WTC11 (cell line): ENCODE data around the gene ZMIZ1. TPM values are rescaled to one million over a fixed set of nuclear protein-coding genes. Genes with fewer than 3 reads are reported as not detected.

ENCODE experiments used
- CREB1 ChIP-seq: sonication (generic); formaldehyde crosslinking; IDR thresholded peaks from 2 replicates; pipeline ENCODE4 v1.8.0; 2023; ENCODE audit warnings: mild to moderate bottlenecking, missing genetic modification reagents
- CREM ChIP-seq: sonication (generic); formaldehyde crosslinking; IDR thresholded peaks from 2 replicates; pipeline ENCODE4 v1.8.1; 2022; ENCODE audit warnings: mild to moderate bottlenecking, missing genetic modification reagents, moderate library complexity
- EMX1 ChIP-seq: fragments of 250-450 bp; sonication (Bioruptor Pico); IDR thresholded peaks from 2 replicates; pipeline ENCODE4 v1.8.0; 2021; ENCODE audit warnings: mild to moderate bottlenecking
- FOXK1 ChIP-seq: sonication (generic); formaldehyde crosslinking; IDR thresholded peaks from 2 replicates; pipeline ENCODE4 v1.8.0; 2022; ENCODE audit warnings: mild to moderate bottlenecking, moderate library complexity, missing genetic modification reagents
- GTF2I ChIP-seq: fragments of 250-450 bp; sonication (Bioruptor Pico); conservative IDR thresholded peaks from 2 replicates; pipeline ENCODE4 v1.4.0; 2021; ENCODE audit warnings: mild to moderate bottlenecking
- IRF2 ChIP-seq: sonication (generic); formaldehyde crosslinking; IDR thresholded peaks from 2 replicates; pipeline ENCODE4 v1.8.0; 2022; ENCODE audit warnings: low read depth, missing genetic modification reagents, borderline replicate concordance
- JUN ChIP-seq: sonication (generic); formaldehyde crosslinking; IDR thresholded peaks from 2 replicates; pipeline ENCODE4 v1.8.0; 2023; ENCODE audit warnings: mild to moderate bottlenecking, missing genetic modification reagents
- MYBL2 ChIP-seq: sonication (generic); formaldehyde crosslinking; IDR thresholded peaks from 2 replicates; pipeline ENCODE4 v1.8.1; 2023; ENCODE audit warnings: mild to moderate bottlenecking, moderate library complexity, missing genetic modification reagents
- NR2C2 ChIP-seq: sonication (generic); formaldehyde crosslinking; IDR thresholded peaks from 2 replicates; pipeline ENCODE4 v1.8.0; 2022; ENCODE audit warnings: mild to moderate bottlenecking, missing genetic modification reagents
- PREB ChIP-seq: sonication (generic); formaldehyde crosslinking; IDR thresholded peaks from 2 replicates; pipeline ENCODE4 v1.8.1; 2022; ENCODE audit warnings: mild to moderate bottlenecking, missing genetic modification reagents, moderate library complexity, borderline replicate concordance
- SMAD3 ChIP-seq: sonication (generic); formaldehyde crosslinking; IDR thresholded peaks from 2 replicates; pipeline ENCODE4 v1.8.0; 2022; ENCODE audit warnings: missing genetic modification reagents, mild to moderate bottlenecking, borderline replicate concordance
- SOX15 ChIP-seq: fragments of 250-450 bp; sonication (Bioruptor Pico); IDR thresholded peaks from 2 replicates; pipeline ENCODE4 v1.9.0; 2021; ENCODE audit warnings: mild to moderate bottlenecking
- TCF7 ChIP-seq: sonication (generic); formaldehyde crosslinking; IDR thresholded peaks from 2 replicates; pipeline ENCODE4 v1.8.0; 2022; ENCODE audit warnings: mild to moderate bottlenecking, low read depth, missing genetic modification reagents, moderate library complexity
- TEAD1 ChIP-seq: sonication (generic); formaldehyde crosslinking; IDR thresholded peaks from 2 replicates; pipeline ENCODE4 v1.8.0; 2022; ENCODE audit warnings: mild to moderate bottlenecking, missing genetic modification reagents
- ZNF138 ChIP-seq: sonication (generic); formaldehyde crosslinking; conservative IDR thresholded peaks from 2 replicates; pipeline ENCODE4 v1.8.1; 2022; ENCODE audit warnings: mild to moderate bottlenecking, moderate library complexity, missing genetic modification reagents
- ZNF396 ChIP-seq: fragments of 250-450 bp; sonication (Bioruptor Pico); IDR thresholded peaks from 2 replicates; pipeline ENCODE4 v1.8.0; 2021; ENCODE audit warnings: mild to moderate bottlenecking, moderate library complexity, borderline replicate concordance
- ZNF423 ChIP-seq: fragments of 250-450 bp; sonication (Bioruptor Pico); IDR thresholded peaks from 2 replicates; pipeline ENCODE4 v2.1.2; 2022; ENCODE audit warnings: mild to moderate bottlenecking, moderate library complexity
- ZNF532 ChIP-seq: fragments of 250-450 bp; sonication (Bioruptor Pico); IDR thresholded peaks from 2 replicates; pipeline ENCODE4 v1.9.0; 2021; ENCODE audit warnings: mild to moderate bottlenecking, borderline replicate concordance
- total RNA-seq: library from RNA; stranded (reverse); gene quantifications from 3 replicates; pipeline ENCODE4 v1.2.3, GENCODE V29; 2021
- TF ChIP-seq, protein P1 (sequence below): sonication (generic); formaldehyde crosslinking; IDR thresholded peaks from 2 replicates; pipeline ENCODE4 v1.8.1; 2022; ENCODE audit warnings: missing genetic modification reagents, borderline replicate concordance
- TF ChIP-seq, protein P2 (sequence below): sonication (generic); formaldehyde crosslinking; IDR thresholded peaks from 2 replicates; pipeline ENCODE4 v1.8.0; 2023; ENCODE audit warnings: missing genetic modification reagents, mild to moderate bottlenecking, borderline replicate concordance
- TF ChIP-seq, protein P3 (sequence below): sonication (generic); formaldehyde crosslinking; IDR thresholded peaks from 2 replicates; pipeline ENCODE4 v1.8.1; 2023; ENCODE audit warnings: mild to moderate bottlenecking, moderate library complexity, missing genetic modification reagents

ZMIZ1 gene
- total RNA-seq, 1 experiment from 2014 or later, result 44.4 TPM

DNA sequence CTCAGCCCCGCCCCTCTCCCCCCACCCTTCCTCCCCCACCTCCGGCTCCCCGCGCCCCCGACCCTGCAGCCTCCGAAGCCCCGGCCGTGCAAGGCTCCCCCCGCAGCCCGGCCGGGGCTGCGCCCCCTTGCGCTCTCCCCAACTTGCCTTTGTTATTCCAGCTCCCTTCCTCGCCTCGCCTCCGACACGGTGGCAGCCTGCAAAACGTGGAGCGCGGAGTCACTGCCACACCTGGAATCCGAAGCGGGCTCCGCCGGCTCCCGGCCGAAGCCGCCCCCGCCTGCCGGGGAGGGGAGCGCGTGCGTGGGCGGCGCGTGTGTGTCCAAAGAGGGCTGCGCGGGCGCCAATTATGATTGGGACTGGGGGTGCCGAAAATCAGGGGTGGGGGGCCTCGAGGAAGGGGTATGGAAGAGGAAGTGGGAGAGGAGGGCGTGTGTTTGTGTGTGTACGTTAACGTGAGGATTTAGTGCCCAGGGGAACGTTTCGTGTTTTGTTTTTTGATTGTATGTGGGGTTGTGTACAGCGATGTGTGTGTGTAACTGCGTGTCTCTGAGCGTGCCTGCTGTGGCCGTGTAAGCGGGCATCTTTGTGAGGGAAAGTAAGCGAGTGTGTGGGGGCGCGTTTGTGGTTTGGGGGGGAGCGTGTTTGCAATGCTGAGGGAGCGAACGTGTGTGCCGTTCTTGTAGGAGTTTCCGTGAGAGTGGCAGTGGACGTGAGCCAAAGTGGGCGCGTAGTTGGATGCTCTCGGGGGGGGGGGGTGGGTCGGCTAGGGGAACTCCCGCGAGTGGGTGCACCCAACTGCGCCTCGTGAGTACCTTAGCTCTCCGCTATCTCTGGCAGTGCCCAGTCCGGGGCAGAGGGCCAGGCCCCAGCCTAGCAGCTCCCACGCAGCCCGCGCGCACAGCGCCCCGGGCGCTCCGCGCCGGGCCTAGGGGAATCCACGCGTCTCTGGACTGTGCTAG is 1.2 kb upstream of the ZMIZ1 start (continued):
- TF ChIP-seq, protein P1, sequence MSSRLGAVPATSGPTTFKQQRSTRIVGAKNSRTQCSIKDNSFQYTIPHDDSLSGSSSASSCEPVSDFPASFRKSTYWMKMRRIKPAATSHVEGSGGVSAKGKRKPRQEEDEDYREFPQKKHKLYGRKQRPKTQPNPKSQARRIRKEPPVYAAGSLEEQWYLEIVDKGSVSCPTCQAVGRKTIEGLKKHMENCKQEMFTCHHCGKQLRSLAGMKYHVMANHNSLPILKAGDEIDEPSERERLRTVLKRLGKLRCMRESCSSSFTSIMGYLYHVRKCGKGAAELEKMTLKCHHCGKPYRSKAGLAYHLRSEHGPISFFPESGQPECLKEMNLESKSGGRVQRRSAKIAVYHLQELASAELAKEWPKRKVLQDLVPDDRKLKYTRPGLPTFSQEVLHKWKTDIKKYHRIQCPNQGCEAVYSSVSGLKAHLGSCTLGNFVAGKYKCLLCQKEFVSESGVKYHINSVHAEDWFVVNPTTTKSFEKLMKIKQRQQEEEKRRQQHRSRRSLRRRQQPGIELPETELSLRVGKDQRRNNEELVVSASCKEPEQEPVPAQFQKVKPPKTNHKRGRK (CRISPR knock-in tag), result no peak
- TF ChIP-seq GTF2I (CRISPR knock-in tag) (no peak), MYBL2 (CRISPR knock-in tag) (no peak), TCF7 (CRISPR knock-in tag) (no peak), FOXK1 (CRISPR knock-in tag) (peak; percentile 86), ZNF396 (CRISPR knock-in tag) (no peak), EMX1 (no peak), SMAD3 (CRISPR knock-in tag) (no peak), CREM (CRISPR knock-in tag) (no peak), ZNF423 (no peak), PREB (CRISPR knock-in tag) (no peak), ZNF138 (CRISPR knock-in tag) (no peak), TEAD1 (peak; percentile 67; the same call in 1 of the 2 replicates), CREB1 (CRISPR knock-in tag) (no peak), SOX15 (no peak), NR2C2 (CRISPR knock-in tag) (no peak), ZNF532 (CRISPR knock-in tag) (no peak), IRF2 (CRISPR knock-in tag) (no peak), JUN (no peak)
- TF ChIP-seq, protein P2, sequence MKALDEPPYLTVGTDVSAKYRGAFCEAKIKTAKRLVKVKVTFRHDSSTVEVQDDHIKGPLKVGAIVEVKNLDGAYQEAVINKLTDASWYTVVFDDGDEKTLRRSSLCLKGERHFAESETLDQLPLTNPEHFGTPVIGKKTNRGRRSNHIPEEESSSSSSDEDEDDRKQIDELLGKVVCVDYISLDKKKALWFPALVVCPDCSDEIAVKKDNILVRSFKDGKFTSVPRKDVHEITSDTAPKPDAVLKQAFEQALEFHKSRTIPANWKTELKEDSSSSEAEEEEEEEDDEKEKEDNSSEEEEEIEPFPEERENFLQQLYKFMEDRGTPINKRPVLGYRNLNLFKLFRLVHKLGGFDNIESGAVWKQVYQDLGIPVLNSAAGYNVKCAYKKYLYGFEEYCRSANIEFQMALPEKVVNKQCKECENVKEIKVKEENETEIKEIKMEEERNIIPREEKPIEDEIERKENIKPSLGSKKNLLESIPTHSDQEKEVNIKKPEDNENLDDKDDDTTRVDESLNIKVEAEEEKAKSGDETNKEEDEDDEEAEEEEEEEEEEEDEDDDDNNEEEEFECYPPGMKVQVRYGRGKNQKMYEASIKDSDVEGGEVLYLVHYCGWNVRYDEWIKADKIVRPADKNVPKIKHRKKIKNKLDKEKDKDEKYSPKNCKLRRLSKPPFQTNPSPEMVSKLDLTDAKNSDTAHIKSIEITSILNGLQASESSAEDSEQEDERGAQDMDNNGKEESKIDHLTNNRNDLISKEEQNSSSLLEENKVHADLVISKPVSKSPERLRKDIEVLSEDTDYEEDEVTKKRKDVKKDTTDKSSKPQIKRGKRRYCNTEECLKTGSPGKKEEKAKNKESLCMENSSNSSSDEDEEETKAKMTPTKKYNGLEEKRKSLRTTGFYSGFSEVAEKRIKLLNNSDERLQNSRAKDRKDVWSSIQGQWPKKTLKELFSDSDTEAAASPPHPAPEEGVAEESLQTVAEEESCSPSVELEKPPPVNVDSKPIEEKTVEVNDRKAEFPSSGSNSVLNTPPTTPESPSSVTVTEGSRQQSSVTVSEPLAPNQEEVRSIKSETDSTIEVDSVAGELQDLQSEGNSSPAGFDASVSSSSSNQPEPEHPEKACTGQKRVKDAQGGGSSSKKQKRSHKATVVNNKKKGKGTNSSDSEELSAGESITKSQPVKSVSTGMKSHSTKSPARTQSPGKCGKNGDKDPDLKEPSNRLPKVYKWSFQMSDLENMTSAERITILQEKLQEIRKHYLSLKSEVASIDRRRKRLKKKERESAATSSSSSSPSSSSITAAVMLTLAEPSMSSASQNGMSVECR (CRISPR knock-in tag), result peak; percentile 43; the same call in 1 of the 2 replicates
- TF ChIP-seq, protein P3, sequence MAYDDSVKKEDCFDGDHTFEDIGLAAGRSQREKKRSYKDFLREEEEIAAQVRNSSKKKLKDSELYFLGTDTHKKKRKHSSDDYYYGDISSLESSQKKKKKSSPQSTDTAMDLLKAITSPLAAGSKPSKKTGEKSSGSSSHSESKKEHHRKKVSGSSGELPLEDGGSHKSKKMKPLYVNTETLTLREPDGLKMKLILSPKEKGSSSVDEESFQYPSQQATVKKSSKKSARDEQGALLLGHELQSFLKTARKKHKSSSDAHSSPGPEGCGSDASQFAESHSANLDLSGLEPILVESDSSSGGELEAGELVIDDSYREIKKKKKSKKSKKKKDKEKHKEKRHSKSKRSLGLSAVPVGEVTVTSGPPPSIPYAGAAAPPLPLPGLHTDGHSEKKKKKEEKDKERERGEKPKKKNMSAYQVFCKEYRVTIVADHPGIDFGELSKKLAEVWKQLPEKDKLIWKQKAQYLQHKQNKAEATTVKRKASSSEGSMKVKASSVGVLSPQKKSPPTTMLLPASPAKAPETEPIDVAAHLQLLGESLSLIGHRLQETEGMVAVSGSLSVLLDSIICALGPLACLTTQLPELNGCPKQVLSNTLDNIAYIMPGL, result no peak
